ENCODE measurements around the gene SLC25A15. TPM values are rescaled to one million over a fixed set of nuclear protein-coding genes. Genes with fewer than 3 reads are reported as not detected.
"Not testable (repeated sequence)": the region's sequence is repeated elsewhere in the genome, so short reads cannot be mapped to it uniquely, and the experiment has no call there.

SLC25A15 gene
- total RNA-seq, 2 experiments from 2014 or later = 11.2 to 14.5 TPM

DNA sequence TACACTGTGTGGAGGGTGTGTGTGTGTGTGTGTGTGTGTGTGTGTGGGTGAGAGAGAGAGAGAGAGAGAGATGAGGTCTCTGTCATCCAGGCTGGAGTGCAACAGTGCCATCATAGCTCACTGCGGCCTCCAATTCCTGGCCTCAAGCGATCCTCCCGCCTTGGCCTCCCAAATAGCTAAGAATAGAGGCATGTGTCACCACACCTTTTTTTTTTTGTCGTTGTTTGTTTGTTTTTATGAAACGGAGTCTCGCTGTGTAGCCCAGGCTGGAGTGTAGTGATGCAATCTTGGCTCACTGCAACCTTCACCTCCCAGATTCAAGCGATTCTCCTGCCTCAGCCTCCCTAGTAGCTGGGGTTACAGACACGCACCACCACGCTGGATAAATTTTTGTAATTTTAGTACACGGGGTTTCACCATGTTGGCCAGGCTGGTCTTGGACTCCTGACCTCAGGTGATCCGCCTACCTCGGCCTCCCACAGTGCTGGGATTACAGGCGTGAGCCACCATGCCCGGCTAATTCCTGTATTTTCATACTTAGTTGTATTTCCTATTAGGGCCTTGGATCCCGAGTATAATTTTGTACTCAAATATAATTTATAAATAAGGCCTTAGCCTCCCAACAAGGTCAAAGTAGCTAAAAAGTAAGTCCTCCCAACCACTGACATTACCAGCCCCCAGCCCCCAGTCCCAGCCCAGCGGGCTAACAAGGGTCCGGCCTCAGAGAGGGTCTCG lies 704 bp upstream of the SLC25A15 start:
- not testable (repeated sequence) for H3K9me3 Mint-ChIP-seq (ENCODE audit: low read depth); DNase-seq; H3K27me3 Mint-ChIP-seq; ATAC-seq; H3K36me3 Mint-ChIP-seq
- H3K4me3 Mint-ChIP-seq = peak overlapping the region; percentile 73
- peak overlapping the region; percentile 67 for H3K27ac Mint-ChIP-seq
- CTCF ChIA-PET = interaction anchor here (0.9 to 4.3 kb wide), 7 partner anchors 9 to 272 kb away, joined by 3 to 44 read pairs (median 3); partner anchors contain the start of genes MRPS31 and WBP4
- peaks cover 50% of the 10 kb centered on the region for H3K4me1 Mint-ChIP-seq

- ATAC-seq (no peak), DNase-seq (no peak)
- H3K4me1 Mint-ChIP-seq = peaks cover 50% of the 10 kb centered on the region
- H3K9me3 Mint-ChIP-seq (ENCODE audit: low read depth) = no peaks in the 10 kb centered on the region
- no peaks in the 10 kb centered on the region for H3K36me3 Mint-ChIP-seq
- peak overlapping the region; percentile 57 for H3K27ac Mint-ChIP-seq
- peak overlapping the region; percentile 73 for H3K4me3 Mint-ChIP-seq
- H3K27me3 Mint-ChIP-seq = no peaks in the 10 kb centered on the region
- CTCF ChIA-PET = interaction anchor here (0.9 to 4.3 kb wide), 3 partner anchors 12 to 271 kb away, joined by 3 to 44 read pairs (median 3); partner anchors contain the start of gene WBP4
Observed at GRCh38 chr13:40790154-40790616, 774 bp downstream of the SLC25A15 start.

GRCh38 chr13:40792284-40793051 lies 3.1 kb downstream of the SLC25A15 start:
- CTCF ChIA-PET = interaction anchor here (1.0 kb wide), 2 partner anchors 15 to 116 kb away, joined by 3 to 4 read pairs; no protein-coding TSS in a partner anchor
- H3K27me3 Mint-ChIP-seq = no peaks in the 10 kb centered on the region
- ATAC-seq = no peak
- H3K36me3 Mint-ChIP-seq = no peaks in the 10 kb centered on the region
- H3K9me3 Mint-ChIP-seq (ENCODE audit: low read depth) = no peaks in the 10 kb centered on the region
- peak overlapping the region; percentile 3 for H3K4me3 Mint-ChIP-seq
- no peak for DNase-seq
- H3K27ac Mint-ChIP-seq = peak overlapping the region; percentile 34
- H3K4me1 Mint-ChIP-seq = peaks cover 36% of the 10 kb centered on the region

- no peak overlapping the region for H3K4me3 Mint-ChIP-seq
- H3K27me3 Mint-ChIP-seq = no peaks in the 10 kb centered on the region
- ATAC-seq (no peak), DNase-seq (no peak)
- no peak overlapping the region for H3K27ac Mint-ChIP-seq
- H3K36me3 Mint-ChIP-seq = no peaks in the 10 kb centered on the region
- peaks cover 31% of the 10 kb centered on the region for H3K4me1 Mint-ChIP-seq
- H3K9me3 Mint-ChIP-seq (ENCODE audit: low read depth) = no peaks in the 10 kb centered on the region
- CTCF ChIA-PET = interaction anchor here (1.0 kb wide), 2 partner anchors 16 to 115 kb away, joined by 3 to 4 read pairs; no protein-coding TSS in a partner anchor
Observed at GRCh38 chr13:40793339-40793738, 3.9 kb downstream of the SLC25A15 start.

DNA sequence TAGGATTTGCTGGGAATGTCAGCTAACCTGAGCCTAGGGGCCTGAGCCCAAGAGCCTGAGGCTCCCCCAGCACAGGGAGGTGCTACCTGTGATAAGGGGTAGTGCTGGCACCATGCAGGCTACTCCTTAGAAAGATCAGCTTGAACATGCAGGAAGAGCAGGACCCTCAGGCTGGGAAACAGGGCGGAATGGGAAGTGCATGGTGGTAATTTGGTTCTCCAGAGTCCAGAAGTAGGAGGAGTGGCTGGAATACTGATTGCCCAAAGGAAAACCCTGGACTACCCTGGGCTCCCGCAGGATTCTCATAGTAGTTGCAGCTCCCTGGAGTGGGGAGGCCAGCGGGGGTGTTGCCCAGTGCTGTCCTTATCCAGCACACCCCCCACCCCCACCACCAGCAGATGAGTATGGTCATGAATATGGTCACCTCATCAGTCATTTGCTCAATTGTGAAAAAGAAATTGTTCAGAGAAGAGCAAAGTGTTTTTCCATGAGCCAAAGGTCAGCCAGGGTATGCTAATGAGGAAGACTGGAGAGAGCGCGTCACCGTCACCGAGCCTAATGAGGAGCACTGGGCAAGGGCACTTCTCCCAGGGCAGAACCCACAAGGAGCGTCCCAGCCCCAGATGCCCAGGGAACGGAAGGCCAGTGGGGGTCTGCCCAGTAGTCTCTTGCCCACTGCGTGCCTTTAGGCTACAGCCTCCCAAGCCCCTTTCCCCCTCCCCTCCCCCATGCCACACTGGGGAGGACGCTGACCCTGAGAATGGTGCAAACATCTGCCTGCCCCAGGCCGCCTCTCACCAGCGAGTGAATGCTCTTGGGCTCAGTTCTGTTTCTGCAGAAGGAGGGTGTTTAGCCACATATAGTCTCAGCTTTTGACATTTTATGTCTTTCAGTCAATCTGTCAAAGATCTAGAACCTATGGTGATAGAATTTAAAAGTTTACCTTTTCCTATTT lies 5.3 kb downstream of the SLC25A15 start:
- Mint-ChIP-seq H3K36me3 (peaks cover 2% of the 10 kb centered on the region), H3K4me3 (no peak overlapping the region), H3K9me3 (ENCODE audit: low read depth) (no peaks in the 10 kb centered on the region), H3K4me1 (peaks cover 31% of the 10 kb centered on the region), H3K27me3 (no peaks in the 10 kb centered on the region), H3K27ac (no peak overlapping the region)
- DNase-seq (no peak), ATAC-seq (no peak)
- CTCF ChIA-PET = no interaction called here

GRCh38 chr13:40796649-40797048 lies 7.2 kb downstream of the SLC25A15 start:
- Mint-ChIP-seq H3K4me3 (no peak overlapping the region), H3K36me3 (peaks cover 5% of the 10 kb centered on the region), H3K9me3 (ENCODE audit: low read depth) (no peaks in the 10 kb centered on the region), H3K4me1 (peaks cover 16% of the 10 kb centered on the region), H3K27me3 (no peaks in the 10 kb centered on the region), H3K27ac (no peak overlapping the region)
- ATAC-seq (no peak), DNase-seq (no peak)
- CTCF ChIA-PET = no interaction called here

GRCh38 chr13:40798380-40798779 lies 9.0 kb downstream of the SLC25A15 start:
- ATAC-seq = peak; percentile 61
- H3K4me3 Mint-ChIP-seq = no peak overlapping the region

DNA sequence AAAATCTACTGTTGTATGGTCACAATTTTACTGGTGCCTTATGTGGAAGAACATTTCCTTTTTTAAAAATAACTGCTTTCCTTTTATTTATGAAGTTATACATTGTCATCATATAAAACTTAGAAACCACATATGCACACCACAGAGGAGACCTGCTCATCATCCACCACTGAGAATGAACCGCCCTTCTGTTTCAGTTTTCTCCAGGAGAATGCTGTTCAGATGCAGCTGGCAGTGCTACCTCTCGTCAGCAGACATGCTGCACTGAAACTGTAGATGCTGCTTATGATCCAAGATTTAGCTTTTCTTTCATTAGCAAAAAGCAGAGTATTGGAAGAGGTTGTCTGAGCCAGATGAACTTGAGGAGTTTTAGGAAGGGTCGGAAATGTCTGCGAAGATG lies 10.1 kb downstream of the SLC25A15 start:
- Mint-ChIP-seq H3K4me1 (peaks cover 4% of the 10 kb centered on the region), H3K36me3 (peaks cover 8% of the 10 kb centered on the region), H3K4me3 (no peak overlapping the region), H3K27me3 (no peaks in the 10 kb centered on the region), H3K27ac (no peak overlapping the region), H3K9me3 (ENCODE audit: low read depth) (no peaks in the 10 kb centered on the region)
- ATAC-seq (no peak), DNase-seq (no peak)
- CTCF ChIA-PET = no interaction called here

More at GRCh38 chr13:40798380-40798779, 9.0 kb downstream of the SLC25A15 start:
- H3K27me3 Mint-ChIP-seq = no peaks in the 10 kb centered on the region
- H3K27ac Mint-ChIP-seq = peak overlapping the region; percentile 66
- CTCF ChIA-PET = interaction anchor here (1.1 kb wide), 1 partner anchor 9 kb away, joined by 3 read pairs; the partner anchor contains the start of gene SLC25A15
- H3K36me3 Mint-ChIP-seq = peaks cover 8% of the 10 kb centered on the region
- H3K4me1 Mint-ChIP-seq = peaks cover 4% of the 10 kb centered on the region
- H3K9me3 Mint-ChIP-seq (ENCODE audit: low read depth) = no peaks in the 10 kb centered on the region
- DNase-seq = no peak

- ATAC-seq = no peak
- peaks cover 4% of the 10 kb centered on the region for H3K4me1 Mint-ChIP-seq
- no peaks in the 10 kb centered on the region for H3K9me3 Mint-ChIP-seq (ENCODE audit: low read depth)
- peaks cover 8% of the 10 kb centered on the region for H3K36me3 Mint-ChIP-seq
- CTCF ChIA-PET = interaction anchor here (2.7 kb wide), 1 partner anchor 13 kb away, joined by 15 read pairs; no protein-coding TSS in a partner anchor
- no peak overlapping the region for H3K27ac Mint-ChIP-seq
- H3K4me3 Mint-ChIP-seq = no peak overlapping the region
- H3K27me3 Mint-ChIP-seq = no peaks in the 10 kb centered on the region
- no peak for DNase-seq
Observed at GRCh38 chr13:40800559-40800958, 11.1 kb downstream of the SLC25A15 start.

DNA sequence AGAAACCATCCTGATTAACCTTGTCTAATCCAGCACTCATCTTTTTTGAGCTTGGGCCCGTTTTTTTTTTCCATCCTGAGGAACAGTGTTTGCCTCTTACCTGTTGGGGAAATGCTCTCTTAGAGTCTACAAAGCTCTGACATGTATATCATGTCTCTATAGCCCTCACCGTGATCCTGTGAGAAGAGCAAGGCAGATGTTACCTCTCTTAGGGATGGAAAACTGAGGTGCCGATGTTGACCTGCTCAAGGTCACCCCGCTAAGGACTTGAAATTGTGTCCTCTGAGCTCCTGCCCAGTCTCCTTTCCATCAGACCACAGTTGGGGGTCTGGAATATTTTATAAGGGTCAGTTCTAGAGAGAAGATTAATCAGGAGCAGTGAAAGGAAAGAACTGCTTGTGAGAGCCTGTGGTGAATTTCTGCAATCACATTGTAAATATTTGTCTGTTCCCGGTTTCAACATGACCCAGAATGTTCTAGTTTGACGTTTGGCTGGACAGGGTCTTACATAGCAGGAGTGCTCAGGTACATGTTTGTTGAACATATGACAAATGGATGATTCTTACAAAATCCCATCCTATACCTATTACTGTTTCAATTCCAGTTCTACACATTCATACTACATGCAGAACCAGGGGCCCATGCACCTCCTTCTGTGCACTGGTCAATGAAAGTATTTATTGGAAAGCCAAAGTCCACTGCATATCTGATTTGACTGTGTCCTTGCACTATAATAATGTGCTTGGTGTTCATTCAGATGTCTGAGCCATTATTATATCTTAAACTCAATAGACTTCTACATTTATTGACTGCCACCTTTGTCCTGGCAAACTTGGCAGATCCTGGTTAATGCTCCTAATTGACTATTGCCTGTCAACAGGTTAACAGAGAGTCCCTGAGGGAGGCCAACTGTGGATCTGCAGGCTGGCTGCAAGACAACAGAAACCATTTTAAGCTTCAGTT lies 12.1 kb downstream of the SLC25A15 start:
- H3K36me3 Mint-ChIP-seq = peaks cover 8% of the 10 kb centered on the region
- CTCF ChIA-PET = interaction anchor here (2.7 kb wide), 1 partner anchor 12 kb away, joined by 15 read pairs; no protein-coding TSS in a partner anchor

GRCh38 chr13:40803316-40803715 lies 13.9 kb downstream of the SLC25A15 start:
- no peak for DNase-seq
- Mint-ChIP-seq H3K27ac (no peak overlapping the region), H3K4me3 (no peak overlapping the region), H3K4me1 (peaks cover 4% of the 10 kb centered on the region), H3K9me3 (ENCODE audit: low read depth) (no peaks in the 10 kb centered on the region), H3K27me3 (no peaks in the 10 kb centered on the region), H3K36me3 (peaks cover 8% of the 10 kb centered on the region)
- no peak for ATAC-seq
- CTCF ChIA-PET = interaction anchor here (1.3 kb wide), 1 partner anchor 11 kb away, joined by 3 read pairs; no protein-coding TSS in a partner anchor

More for the DNA sequence above, 12.1 kb downstream of the SLC25A15 start:
- Mint-ChIP-seq H3K9me3 (ENCODE audit: low read depth) (no peaks in the 10 kb centered on the region), H3K27me3 (no peaks in the 10 kb centered on the region), H3K4me3 (no peak overlapping the region), H3K27ac (no peak overlapping the region), H3K4me1 (peaks cover 4% of the 10 kb centered on the region)
- no peak for DNase-seq
- no peak for ATAC-seq

- H3K4me3 Mint-ChIP-seq = no peak overlapping the region
- CTCF ChIA-PET = interaction anchor here (1.3 kb wide), 1 partner anchor 8 kb away, joined by 6 read pairs; no protein-coding TSS in a partner anchor
- H3K9me3 Mint-ChIP-seq (ENCODE audit: low read depth) = no peaks in the 10 kb centered on the region
- H3K27ac Mint-ChIP-seq = no peak overlapping the region
- no peaks in the 10 kb centered on the region for H3K27me3 Mint-ChIP-seq
- no peak for ATAC-seq
- DNase-seq = no peak
- no peaks in the 10 kb centered on the region for H3K4me1 Mint-ChIP-seq
- peaks cover 14% of the 10 kb centered on the region for H3K36me3 Mint-ChIP-seq
Observed at GRCh38 chr13:40806241-40806640, 16.8 kb downstream of the SLC25A15 start.

Measured in activated CD8-positive, alpha-beta memory T cell treated with anti-CD3 and anti-CD28 coated beads, Interleukin-2, amount 10 ng/mL, durations not matched to agents 7 days and 5 days (primary cell).